Activated B cell treated with CpG ODN at 0.5 μM for 24 hours (primary cell): ENCODE results near the gene GFAP. TPM values are rescaled to one million over a fixed set of nuclear protein-coding genes. Genes with fewer than 3 reads are reported as not detected.

ENCODE experiments used
- ATAC-seq: fragments of 200-7000 bp; cut with Tn5 transposase; one replicate; pipeline ENCODE4 v1.10.0; 2021; ENCODE audit warnings: low read depth, mild to moderate bottlenecking, moderate library complexity
- CTCF ChIA-PET: fragments of 350-600 bp; sonication (Branson Sonifier 250); formaldehyde crosslinking; loops from one replicate; lab custom pipeline; 2021; ENCODE audit warnings: antibody characterized with exemption; lab: Charles Lee
- POLR2A ChIA-PET: fragments of 350-600 bp; sonication (Branson Sonifier 250); formaldehyde crosslinking; loops from one replicate; lab custom pipeline; 2021; ENCODE audit warnings: antibody characterized with exemption; lab: Charles Lee
- DNase-seq: peaks from one replicate; pipeline ENCODE4 v3.0.0; 2022
- H3K27ac Mint-ChIP-seq: one replicate; pipeline ENCODE4 v1.8.0; 2020; ENCODE audit warnings: mixed read lengths
- H3K27me3 Mint-ChIP-seq: one replicate; pipeline ENCODE4 v1.8.0; 2021; ENCODE audit warnings: mixed read lengths
- H3K36me3 Mint-ChIP-seq: one replicate; pipeline ENCODE4 v1.8.0; 2021; ENCODE audit warnings: low read depth, mixed read lengths
- H3K4me1 Mint-ChIP-seq: one replicate; pipeline ENCODE4 v1.8.0; 2021; ENCODE audit warnings: mixed read lengths
- H3K4me3 Mint-ChIP-seq: one replicate; pipeline ENCODE4 v1.8.0; 2020; ENCODE audit warnings: mild to moderate bottlenecking, mixed read lengths
- H3K9me3 Mint-ChIP-seq: one replicate; pipeline ENCODE4 v1.8.0; 2020; ENCODE audit warnings: mixed read lengths
- intact Hi-C: fragments of 100-400 bp; cut with micrococcal nuclease; formaldehyde crosslinking; loops from one replicate; pipeline ENCODE4 v1.15.1; 2024
- total RNA-seq: library from RNA; stranded (reverse); gene quantifications from 2 replicates; pipeline ENCODE4 v1.2.3, GENCODE V29; 2022
- TF ChIP-seq, protein P1 (sequence below): fragments of 200-600 bp; IDR thresholded peaks from one replicate; pipeline ENCODE4 v1.8.0; 2022; ENCODE audit warnings: antibody characterized with exemption, mild to moderate bottlenecking

The GFAP gene
- total RNA-seq, 1 donor from 2014 or later = not detected

GRCh38 chr17:44932096-44932786 is 16.9 kb upstream of the GFAP start:
- TF ChIP-seq, protein P1, sequence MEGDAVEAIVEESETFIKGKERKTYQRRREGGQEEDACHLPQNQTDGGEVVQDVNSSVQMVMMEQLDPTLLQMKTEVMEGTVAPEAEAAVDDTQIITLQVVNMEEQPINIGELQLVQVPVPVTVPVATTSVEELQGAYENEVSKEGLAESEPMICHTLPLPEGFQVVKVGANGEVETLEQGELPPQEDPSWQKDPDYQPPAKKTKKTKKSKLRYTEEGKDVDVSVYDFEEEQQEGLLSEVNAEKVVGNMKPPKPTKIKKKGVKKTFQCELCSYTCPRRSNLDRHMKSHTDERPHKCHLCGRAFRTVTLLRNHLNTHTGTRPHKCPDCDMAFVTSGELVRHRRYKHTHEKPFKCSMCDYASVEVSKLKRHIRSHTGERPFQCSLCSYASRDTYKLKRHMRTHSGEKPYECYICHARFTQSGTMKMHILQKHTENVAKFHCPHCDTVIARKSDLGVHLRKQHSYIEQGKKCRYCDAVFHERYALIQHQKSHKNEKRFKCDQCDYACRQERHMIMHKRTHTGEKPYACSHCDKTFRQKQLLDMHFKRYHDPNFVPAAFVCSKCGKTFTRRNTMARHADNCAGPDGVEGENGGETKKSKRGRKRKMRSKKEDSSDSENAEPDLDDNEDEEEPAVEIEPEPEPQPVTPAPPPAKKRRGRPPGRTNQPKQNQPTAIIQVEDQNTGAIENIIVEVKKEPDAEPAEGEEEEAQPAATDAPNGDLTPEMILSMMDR = no peak
- ChIA-PET POLR2A (no interaction called here), CTCF (no interaction called here)
- Mint-ChIP-seq H3K27ac (no peak overlapping the region), H3K4me3 (no peak overlapping the region), H3K27me3 (no peaks in the 10 kb centered on the region), H3K9me3 (no peaks in the 10 kb centered on the region), H3K36me3 (no peaks in the 10 kb centered on the region), H3K4me1 (no peaks in the 10 kb centered on the region)
- intact Hi-C loops = no loop called here
- ATAC-seq = no peak
- no peak for DNase-seq

DNA sequence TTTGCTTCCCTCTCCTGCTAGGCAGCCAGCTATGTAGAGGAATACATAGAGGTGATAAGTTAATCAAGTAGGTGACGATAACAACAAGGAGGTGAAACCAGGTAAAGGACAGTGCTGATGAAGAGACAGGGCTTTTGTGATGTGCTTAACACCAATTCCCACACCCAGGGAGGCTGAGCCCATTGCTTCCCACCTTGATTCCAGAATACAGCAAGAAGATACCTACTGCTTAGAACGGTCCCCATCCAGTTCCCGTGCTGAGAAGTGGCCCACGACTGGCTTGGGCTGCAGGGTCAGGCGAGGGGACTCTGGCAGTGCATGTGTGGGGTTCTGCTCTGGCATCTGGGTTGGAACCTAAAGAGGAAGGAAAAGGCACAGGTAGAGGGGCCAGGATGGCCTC is 16.1 kb upstream of the GFAP start:
- ChIA-PET POLR2A (interaction anchor here (0.6 kb wide), 1 partner anchor 35 kb away, joined by 5 read pairs; no protein-coding TSS in a partner anchor), CTCF (no interaction called here)
- no peaks in the 10 kb centered on the region for H3K27me3 Mint-ChIP-seq
- TF ChIP-seq, protein P1 = no peak
- intact Hi-C loops = no loop called here
- no peaks in the 10 kb centered on the region for H3K36me3 Mint-ChIP-seq
- DNase-seq (no peak), ATAC-seq (no peak)
- H3K27ac Mint-ChIP-seq = no peak overlapping the region
- H3K4me1 Mint-ChIP-seq = no peaks in the 10 kb centered on the region
- H3K9me3 Mint-ChIP-seq = no peaks in the 10 kb centered on the region
- no peak overlapping the region for H3K4me3 Mint-ChIP-seq

DNA sequence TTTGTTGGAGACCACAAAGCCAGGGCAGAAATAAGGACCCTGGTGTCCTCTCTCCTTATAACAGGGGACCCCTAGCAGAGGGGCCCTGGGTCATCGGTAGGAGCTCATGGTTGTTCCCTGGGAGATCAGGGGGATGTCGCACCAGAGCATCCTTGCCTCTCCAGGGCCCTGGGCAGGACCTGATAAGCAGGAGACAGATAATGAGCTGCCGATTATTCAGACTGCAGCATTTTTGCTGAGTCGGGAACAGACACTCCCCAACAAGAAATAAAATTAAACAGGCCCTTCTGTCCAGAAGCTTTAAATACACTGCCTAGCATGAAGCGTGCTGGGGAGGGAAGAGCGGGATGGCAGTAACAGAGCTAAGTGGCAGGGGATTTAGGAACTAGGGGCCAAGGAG is 15.4 kb upstream of the GFAP start:
- TF ChIP-seq, protein P1 = no peak
- H3K9me3 Mint-ChIP-seq = no peaks in the 10 kb centered on the region
- H3K27me3 Mint-ChIP-seq = no peaks in the 10 kb centered on the region
- no peak overlapping the region for H3K27ac Mint-ChIP-seq
- ChIA-PET POLR2A (interaction anchor here (0.6 kb wide), 2 partner anchors 36 to 1868 kb away, joined by 3 to 5 read pairs; no protein-coding TSS in a partner anchor), CTCF (no interaction called here)
- DNase-seq = no peak
- no peak for ATAC-seq
- H3K4me1 Mint-ChIP-seq = no peaks in the 10 kb centered on the region
- intact Hi-C loops = no loop called here
- H3K36me3 Mint-ChIP-seq = no peaks in the 10 kb centered on the region
- no peak overlapping the region for H3K4me3 Mint-ChIP-seq

GRCh38 chr17:44928950-44929720 is 13.8 kb upstream of the GFAP start:
- no peaks in the 10 kb centered on the region for H3K36me3 Mint-ChIP-seq
- intact Hi-C loops = no loop called here
- H3K9me3 Mint-ChIP-seq = no peaks in the 10 kb centered on the region
- DNase-seq (no peak), ATAC-seq (no peak)
- no peak overlapping the region for H3K27ac Mint-ChIP-seq
- H3K4me1 Mint-ChIP-seq = no peaks in the 10 kb centered on the region
- no peak overlapping the region for H3K4me3 Mint-ChIP-seq
- H3K27me3 Mint-ChIP-seq = no peaks in the 10 kb centered on the region
- ChIA-PET POLR2A (no interaction called here), CTCF (no interaction called here)
- TF ChIP-seq, protein P1 = no peak

GRCh38 chr17:44928136-44928535 is 12.8 kb upstream of the GFAP start:
- ATAC-seq (no peak), DNase-seq (no peak)
- intact Hi-C loops = no loop called here
- no peaks in the 10 kb centered on the region for H3K27me3 Mint-ChIP-seq
- H3K36me3 Mint-ChIP-seq = no peaks in the 10 kb centered on the region
- CTCF ChIA-PET = no interaction called here
- POLR2A ChIA-PET = no interaction called here
- H3K9me3 Mint-ChIP-seq = no peaks in the 10 kb centered on the region
- no peak overlapping the region for H3K27ac Mint-ChIP-seq
- TF ChIP-seq, protein P1 = no peak
- H3K4me3 Mint-ChIP-seq = no peak overlapping the region
- no peaks in the 10 kb centered on the region for H3K4me1 Mint-ChIP-seq
